ENCODE data around the gene PRDM16.

The PRDM16 gene

GRCh38 chr1:3187415-3188149, 118.6 kb downstream of the PRDM16 start:
- H3K4me3 ChIP-seq (replicated peaks in 1 of 2; ENCODE audit: low read depth in 2 of 2, low read length in 2 of 2), result no peak overlapping the region
- no peak for TF ChIP-seq CTCF (IDR thresholded peaks at IDR 0.05; ENCODE audit: low read depth, low read length)
- no peak for DNase-seq (ENCODE audit: low read depth in 2 of 2)

DNA sequence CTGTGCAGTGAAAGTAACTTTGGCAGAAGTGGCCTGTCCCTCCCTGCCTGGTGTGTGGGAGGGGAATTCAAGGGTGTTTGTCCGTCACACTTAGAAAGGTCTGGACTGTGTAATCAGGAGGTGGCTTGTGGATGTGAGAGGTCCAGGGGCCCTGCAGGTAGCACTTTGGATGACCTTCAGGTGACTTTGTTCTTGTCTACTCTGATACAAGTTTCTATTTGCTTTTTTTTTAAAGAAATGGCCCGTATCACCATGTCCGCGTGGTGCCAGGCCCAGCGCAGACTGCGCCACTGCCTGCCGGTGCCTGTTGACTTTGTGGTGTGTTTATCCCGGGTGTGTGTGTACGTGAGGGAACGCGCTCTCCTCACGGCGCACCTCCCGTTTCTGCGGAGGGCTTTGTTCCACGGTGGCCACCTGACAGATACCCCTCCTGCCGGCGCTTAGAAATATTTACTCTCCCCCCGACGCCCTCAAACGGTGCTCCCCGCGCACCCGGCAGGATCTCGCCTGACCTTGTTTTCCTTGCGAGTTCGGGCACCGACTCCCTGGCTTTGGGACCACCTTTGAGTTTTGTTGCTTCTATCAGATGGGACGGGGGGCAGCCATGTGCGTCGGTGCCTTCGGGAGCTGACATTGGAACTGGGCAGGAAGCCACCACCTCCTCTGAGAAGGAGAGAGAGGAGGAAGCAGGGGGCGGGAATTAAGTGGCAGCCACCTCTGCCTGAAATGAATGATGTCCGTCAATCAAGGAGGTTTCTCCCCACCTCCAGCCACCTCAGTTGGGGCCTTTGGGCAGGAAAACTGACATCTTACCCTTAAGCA, 119.4 kb downstream of the PRDM16 start:
- no peak for DNase-seq (ENCODE audit: low read depth in 2 of 2)
- TF ChIP-seq CTCF (IDR thresholded peaks at IDR 0.05; ENCODE audit: low read depth, low read length), result no peak
- H3K4me3 ChIP-seq (replicated peaks in 1 of 2; ENCODE audit: low read depth in 2 of 2, low read length in 2 of 2), result no peak overlapping the region

- H3K4me3 ChIP-seq (replicated peaks in 1 of 2; ENCODE audit: low read depth in 2 of 2, low read length in 2 of 2), result no peak overlapping the region
- no peak for DNase-seq (ENCODE audit: low read depth in 2 of 2)
- TF ChIP-seq CTCF (IDR thresholded peaks at IDR 0.05; ENCODE audit: low read depth, low read length), result no peak
Observed at GRCh38 chr1:3190256-3191041, 121.4 kb downstream of the PRDM16 start.

- H3K4me3 ChIP-seq (replicated peaks in 1 of 2; ENCODE audit: low read depth in 2 of 2, low read length in 2 of 2), result no peak overlapping the region
- no peak for DNase-seq (ENCODE audit: low read depth in 2 of 2)
- no peak for TF ChIP-seq CTCF (IDR thresholded peaks at IDR 0.05; ENCODE audit: low read depth, low read length)
Observed at GRCh38 chr1:3192361-3192760, 123.4 kb downstream of the PRDM16 start.

DNA sequence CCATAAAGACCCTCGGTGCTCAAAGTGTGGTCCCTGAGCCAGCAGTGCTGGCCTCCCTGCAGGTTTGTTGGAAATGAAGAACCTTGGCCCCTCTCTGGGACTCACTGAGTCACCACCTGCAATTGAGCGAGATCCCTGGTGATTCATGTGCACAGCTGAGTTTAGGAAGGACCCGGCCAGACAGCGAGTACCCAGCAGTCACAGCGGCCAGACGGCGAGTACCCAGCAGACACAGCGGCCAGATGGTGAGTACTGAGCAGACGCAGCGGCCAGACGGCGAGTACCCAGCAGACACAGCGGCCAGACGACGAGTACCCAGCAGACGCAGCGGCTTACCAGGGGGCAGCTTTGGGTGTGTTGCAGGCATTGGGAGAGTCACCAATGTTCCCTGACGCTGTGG, 123.8 kb downstream of the PRDM16 start:
- no peak for TF ChIP-seq CTCF (IDR thresholded peaks at IDR 0.05; ENCODE audit: low read depth, low read length)
- peak in 1 of 2 donors; percentile 36 for DNase-seq (ENCODE audit: low read depth in 2 of 2)
- no peak overlapping the region for H3K4me3 ChIP-seq (replicated peaks in 1 of 2; ENCODE audit: low read depth in 2 of 2, low read length in 2 of 2)

DNA sequence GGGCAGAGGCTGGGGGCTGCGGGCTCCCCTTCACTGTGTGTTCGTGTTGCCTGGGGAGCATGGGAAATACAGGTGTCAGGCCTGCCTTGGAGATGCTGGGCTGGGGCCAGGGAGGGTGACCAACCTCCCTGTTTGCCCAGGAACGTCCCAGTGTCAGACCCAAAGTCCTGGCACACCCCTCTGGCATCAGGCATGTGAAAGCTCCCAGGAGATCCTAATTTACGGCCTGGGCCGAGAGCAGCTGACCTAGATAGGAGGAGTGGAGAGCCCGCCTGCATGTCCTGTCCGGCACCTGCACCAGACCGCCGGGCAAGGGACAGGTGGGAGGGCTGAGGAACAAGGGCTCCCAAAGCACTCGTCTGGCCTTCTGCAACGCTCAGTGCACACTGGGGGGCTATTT, 124.8 kb downstream of the PRDM16 start:
- DNase-seq (ENCODE audit: low read depth in 2 of 2), result no peak
- H3K4me3 ChIP-seq (replicated peaks in 1 of 2; ENCODE audit: low read depth in 2 of 2, low read length in 2 of 2), result no peak overlapping the region
- TF ChIP-seq CTCF (IDR thresholded peaks at IDR 0.05; ENCODE audit: low read depth, low read length), result no peak

All from cardiac fibroblast (primary cell).